LNCAP (cell line): ENCODE data around the gene SLC9A9.

Source experiments
- CTCF ChIP-seq: fragments of 450-650 bp; IDR thresholded peaks from 2 replicates; pipeline ENCODE4 v1.5.1; 2017; ENCODE audit warnings: mild to moderate bottlenecking

SLC9A9 gene

GRCh38 chr3:143428294-143428693, 420.0 kb downstream of the SLC9A9 start:
- no peak for TF ChIP-seq CTCF

GRCh38 chr3:143427631-143428030, 420.6 kb downstream of the SLC9A9 start:
- no peak for TF ChIP-seq CTCF

DNA sequence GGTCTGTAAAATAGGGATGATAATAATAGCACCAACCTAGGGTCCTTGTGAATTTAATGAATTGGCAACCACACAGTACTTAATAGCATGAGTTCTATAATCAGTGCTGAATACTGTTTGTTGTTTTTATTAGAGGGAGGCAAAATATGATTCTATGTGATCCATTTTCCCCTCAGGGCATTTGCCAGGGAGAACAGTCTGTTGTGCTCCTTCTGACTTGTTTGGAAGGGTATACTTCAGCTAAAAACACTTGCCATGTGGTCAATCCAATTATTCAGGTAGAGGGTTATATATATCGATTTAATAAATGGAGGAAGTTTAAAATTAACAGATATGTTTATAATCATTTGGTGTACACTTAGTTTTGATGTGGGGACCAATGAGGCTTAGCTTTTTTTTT, 423.4 kb downstream of the SLC9A9 start:
- TF ChIP-seq CTCF, result no peak

- no peak for TF ChIP-seq CTCF
These were observed 426.7 kb downstream of the SLC9A9 start for GRCh38 chr3:143421556-143421955.

GRCh38 chr3:143419611-143420010, 428.7 kb downstream of the SLC9A9 start:
- no peak for TF ChIP-seq CTCF

- TF ChIP-seq CTCF, result no peak
These were observed 429.9 kb downstream of the SLC9A9 start for GRCh38 chr3:143418391-143418790.

DNA sequence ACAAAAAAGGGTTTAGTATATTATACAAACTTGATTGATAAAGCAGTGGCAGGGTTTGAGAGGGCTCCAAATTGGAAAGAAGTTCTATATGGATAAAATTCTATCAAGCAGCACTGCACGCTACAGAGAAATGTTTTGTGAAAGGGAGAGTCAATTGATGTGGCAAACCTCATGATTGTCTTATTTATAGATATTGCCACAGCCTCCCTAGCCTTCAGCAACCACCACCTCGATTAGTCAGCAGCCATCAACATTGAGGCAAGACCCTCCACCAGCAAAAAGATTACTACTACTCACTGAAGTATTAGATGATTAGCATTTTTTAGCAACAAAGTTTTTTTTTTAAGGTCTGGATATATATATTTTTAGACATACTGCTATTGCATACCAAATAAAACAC, 432.0 kb downstream of the SLC9A9 start:
- TF ChIP-seq CTCF, result no peak

GRCh38 chr3:143414571-143415253, 433.6 kb downstream of the SLC9A9 start:
- no peak for TF ChIP-seq CTCF
